ENCODE results near the gene SACS.

The SACS gene

DNA sequence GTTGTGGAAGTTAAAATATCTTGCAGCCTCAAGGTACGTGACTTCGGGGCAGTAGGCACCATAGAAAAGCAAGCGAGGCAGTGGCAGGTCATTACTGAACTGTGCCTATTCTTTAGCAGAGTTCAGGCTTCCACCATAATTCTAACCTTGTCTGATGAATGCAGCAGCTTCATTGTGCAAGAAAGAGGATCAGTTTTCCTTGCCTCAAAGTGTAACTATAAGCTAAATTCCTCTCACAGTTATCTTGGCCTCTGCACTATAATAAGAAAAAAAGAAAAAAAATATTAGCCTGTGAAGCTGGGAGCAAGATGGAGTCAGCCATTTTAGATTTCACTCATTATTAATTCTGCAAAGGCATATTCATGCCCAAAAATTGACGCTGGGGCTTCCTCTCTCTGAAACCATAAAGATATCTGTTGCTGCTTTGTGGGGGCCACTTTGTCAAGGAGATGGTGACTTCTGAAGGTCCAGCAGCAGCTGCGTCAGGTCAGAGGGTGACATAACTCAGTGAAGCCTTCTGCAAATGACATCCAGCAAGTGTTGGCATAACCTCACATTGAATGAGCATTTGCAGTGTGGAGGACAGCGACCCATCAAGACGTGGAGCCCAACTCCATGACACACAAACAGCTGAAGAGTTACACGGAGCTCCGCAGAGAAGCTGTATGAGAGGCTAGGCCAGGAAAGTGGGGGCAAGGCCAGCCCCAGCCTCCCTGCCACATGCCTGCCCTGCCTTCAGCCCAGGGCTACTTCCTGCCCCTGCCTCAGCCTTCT, 23.1 kb upstream of the SACS start:
- in situ Hi-C loops (cut with HindIII; ENCODE audit: low sequenced_read_pairs) = no loop called here
- no peak for DNase-seq (ENCODE audit: low read depth, low spot score)
- TF ChIP-seq, protein P1, sequence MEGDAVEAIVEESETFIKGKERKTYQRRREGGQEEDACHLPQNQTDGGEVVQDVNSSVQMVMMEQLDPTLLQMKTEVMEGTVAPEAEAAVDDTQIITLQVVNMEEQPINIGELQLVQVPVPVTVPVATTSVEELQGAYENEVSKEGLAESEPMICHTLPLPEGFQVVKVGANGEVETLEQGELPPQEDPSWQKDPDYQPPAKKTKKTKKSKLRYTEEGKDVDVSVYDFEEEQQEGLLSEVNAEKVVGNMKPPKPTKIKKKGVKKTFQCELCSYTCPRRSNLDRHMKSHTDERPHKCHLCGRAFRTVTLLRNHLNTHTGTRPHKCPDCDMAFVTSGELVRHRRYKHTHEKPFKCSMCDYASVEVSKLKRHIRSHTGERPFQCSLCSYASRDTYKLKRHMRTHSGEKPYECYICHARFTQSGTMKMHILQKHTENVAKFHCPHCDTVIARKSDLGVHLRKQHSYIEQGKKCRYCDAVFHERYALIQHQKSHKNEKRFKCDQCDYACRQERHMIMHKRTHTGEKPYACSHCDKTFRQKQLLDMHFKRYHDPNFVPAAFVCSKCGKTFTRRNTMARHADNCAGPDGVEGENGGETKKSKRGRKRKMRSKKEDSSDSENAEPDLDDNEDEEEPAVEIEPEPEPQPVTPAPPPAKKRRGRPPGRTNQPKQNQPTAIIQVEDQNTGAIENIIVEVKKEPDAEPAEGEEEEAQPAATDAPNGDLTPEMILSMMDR (IDR thresholded peaks at IDR 0.05; ENCODE audit: low read depth, low read length) = no peak
- no peak overlapping the region for H3K4me3 ChIP-seq (ENCODE audit: low read depth, low read length)

DNA sequence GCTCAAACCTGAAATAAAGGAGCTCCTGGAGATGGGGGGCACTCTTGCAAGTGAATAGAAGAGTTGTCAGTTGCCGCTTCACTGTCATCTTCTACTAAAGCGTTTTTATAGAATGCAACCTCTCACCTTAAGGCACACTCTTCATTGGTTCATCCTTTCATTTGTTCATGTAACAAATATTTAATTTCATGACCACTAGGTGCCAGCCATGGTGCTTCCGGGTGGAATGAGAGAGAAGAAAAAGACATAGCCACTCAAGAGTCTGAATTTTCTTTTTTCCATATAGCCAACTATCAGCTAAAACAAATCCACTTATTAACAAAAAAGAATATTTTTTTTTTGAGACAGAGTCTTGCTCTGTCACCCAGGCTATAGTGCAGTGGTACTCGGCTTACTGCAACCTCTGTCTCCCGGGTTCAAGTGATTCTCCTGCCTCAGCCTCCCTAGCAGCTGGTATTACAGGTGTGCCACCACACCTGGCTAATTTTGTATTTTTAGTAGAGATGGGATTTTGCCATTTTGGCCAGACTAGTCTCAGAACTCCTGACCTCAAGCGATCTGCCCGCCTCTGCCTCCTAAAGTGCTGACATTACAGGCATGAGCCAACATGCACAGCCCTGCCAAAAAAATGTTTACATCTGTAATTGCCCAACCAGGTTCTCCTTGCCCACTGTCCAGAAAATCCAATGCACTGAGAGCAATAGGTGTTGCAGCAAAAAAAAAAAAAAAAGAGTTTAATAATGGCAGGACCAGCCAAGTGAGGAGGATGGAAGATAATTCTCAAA, 22.1 kb upstream of the SACS start:
- H3K4me3 ChIP-seq (ENCODE audit: low read depth, low read length) = no peak overlapping the region
- TF ChIP-seq, protein P1 (IDR thresholded peaks at IDR 0.05; ENCODE audit: low read depth, low read length) = no peak
- no peak for DNase-seq (ENCODE audit: low read depth, low spot score)
- in situ Hi-C loops (cut with HindIII; ENCODE audit: low sequenced_read_pairs) = no loop called here

DNA sequence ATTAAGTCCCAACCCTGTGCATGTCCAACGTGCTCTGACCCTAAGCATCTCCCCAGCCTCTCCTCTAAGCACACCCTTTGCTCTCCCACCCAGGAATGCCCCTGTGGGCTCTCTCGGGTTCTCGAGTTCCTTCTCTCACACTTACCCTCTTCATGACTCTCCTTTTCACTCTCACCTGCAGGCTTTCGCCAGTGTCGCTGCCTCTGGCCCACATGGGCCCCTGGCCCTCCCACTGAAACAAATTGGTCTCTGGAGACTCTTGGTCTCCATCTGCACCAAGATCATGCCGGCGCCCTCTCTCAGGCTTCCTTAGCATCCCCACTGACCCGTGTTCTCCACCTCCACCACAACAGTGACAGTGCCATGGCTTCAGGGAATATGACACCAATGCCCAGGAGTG, 19.6 kb upstream of the SACS start:
- in situ Hi-C loops (cut with HindIII; ENCODE audit: low sequenced_read_pairs) = no loop called here
- no peak for DNase-seq (ENCODE audit: low read depth, low spot score)
- TF ChIP-seq, protein P1 (IDR thresholded peaks at IDR 0.05; ENCODE audit: low read depth, low read length) = no peak
- no peak overlapping the region for H3K4me3 ChIP-seq (ENCODE audit: low read depth, low read length)

DNA sequence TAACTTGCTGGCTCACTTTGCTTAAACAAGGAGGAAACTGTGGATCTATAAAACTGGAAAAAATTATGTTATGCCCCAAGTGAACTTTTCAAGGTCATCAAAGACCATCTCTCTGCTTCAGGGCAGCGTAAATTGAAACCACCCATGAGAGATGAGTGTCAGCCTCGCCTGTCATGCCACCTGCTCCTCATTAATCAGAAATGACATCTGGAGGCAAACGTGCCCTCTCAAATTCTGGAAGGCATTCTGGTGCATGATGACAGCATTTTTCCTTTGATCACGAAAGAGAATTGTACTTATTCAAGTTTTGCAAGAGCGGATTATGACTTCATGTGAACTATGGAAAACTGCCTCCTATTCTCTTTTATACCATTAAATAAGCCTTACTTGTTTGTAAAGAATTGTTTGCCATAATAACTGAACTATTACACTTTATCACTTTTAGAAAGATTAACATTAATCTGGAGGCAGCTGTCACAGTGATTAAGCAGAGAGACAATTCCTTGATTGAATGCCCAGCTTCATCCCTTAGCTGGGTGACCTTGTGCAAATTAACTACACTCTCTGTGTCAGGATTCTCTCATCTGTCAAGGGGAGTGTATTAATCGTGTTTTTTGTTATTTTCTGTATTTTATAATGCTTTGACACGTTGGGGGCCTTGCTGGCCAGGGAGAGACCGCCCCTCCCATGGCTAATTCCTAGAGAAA, 17.0 kb upstream of the SACS start:
- H3K4me3 ChIP-seq (ENCODE audit: low read depth, low read length) = no peak overlapping the region
- DNase-seq (ENCODE audit: low read depth, low spot score) = no peak
- in situ Hi-C loops (cut with HindIII; ENCODE audit: low sequenced_read_pairs) = no loop called here
- TF ChIP-seq, protein P1 (IDR thresholded peaks at IDR 0.05; ENCODE audit: low read depth, low read length) = no peak

DNA sequence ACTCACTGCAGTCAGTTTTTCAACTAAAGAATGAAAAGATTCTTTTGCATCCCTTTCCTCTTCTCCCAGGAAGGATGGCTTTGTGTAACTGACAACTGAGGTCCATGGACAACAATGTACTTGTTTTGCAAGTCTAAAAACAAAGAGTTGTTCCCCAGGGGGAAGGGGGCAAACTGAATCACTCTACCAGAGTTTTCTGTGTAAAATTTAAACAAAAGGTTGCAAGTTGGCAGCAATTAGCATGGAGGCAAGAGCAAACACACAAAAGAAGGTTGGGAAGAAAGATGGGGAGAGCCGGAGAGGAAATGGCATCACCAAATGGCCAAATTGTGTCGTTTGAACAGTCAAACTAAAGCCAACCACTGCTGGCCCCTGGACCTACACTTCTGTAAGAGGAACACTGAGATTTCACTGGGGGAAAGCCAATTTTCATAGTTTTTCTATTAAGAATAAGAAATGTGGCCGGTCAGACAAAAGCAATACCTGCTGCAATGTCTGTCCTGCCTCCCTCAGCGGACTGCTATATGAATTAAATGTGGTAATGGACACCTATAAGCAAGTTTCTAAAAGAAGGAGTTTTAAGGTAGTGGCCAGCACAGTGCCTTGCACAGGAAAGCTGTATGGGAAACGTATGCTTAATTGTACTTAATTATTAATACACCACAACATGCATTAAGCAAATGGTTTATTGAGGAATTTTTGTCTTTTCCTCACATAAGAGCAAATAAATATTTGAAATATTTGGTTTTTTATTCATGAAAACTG, 16.1 kb upstream of the SACS start:
- in situ Hi-C loops (cut with HindIII; ENCODE audit: low sequenced_read_pairs) = no loop called here
- TF ChIP-seq, protein P1 (IDR thresholded peaks at IDR 0.05; ENCODE audit: low read depth, low read length) = no peak
- no peak overlapping the region for H3K4me3 ChIP-seq (ENCODE audit: low read depth, low read length)
- no peak for DNase-seq (ENCODE audit: low read depth, low spot score)

DNA sequence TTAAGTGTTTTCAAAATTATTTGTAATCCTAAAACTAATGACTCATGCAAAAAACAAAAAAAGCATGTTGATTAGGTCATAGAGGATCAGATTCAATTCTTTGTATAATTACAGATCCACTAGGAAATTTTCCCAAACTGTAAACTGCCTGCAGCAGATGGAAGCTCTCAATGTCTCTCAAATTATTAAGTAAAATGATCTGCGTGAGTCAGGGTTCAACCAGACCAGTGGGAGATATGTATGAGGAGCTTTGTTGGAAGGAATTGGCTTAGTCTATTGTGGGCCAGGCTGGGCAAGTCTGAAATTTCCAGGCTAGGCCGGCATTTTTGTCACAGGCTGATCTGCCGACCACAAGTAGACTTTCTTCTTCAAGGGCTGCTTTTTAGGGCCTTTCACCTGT, 14.4 kb upstream of the SACS start:
- H3K4me3 ChIP-seq (ENCODE audit: low read depth, low read length) = no peak overlapping the region
- in situ Hi-C loops (cut with HindIII; ENCODE audit: low sequenced_read_pairs) = no loop called here
- TF ChIP-seq, protein P1 (IDR thresholded peaks at IDR 0.05; ENCODE audit: low read depth, low read length) = no peak
- DNase-seq (ENCODE audit: low read depth, low spot score) = no peak

Measured in astrocyte of the spinal cord (primary cell).